PC-9 (cell line): ENCODE results near the gene NOX3.

ENCODE experiments used
- CTCF ChIP-seq: fragments of 200-600 bp; sonication (generic); conservative IDR thresholded peaks from 2 replicates; pipeline ENCODE4 v1.6.1; 2017; ENCODE audit warnings: mixed run types, antibody characterized with exemption, mild to moderate bottlenecking, moderate library complexity
- EZH2 ChIP-seq: fragments of 200-600 bp; sonication (generic); IDR thresholded peaks from 2 replicates; pipeline ENCODE4 v1.8.0; 2017; ENCODE audit warnings: antibody characterized with exemption, low read depth

- no peak for TF ChIP-seq CTCF
- no peak for TF ChIP-seq EZH2
These were observed 18.1 kb upstream of the NOX3 start for GRCh38 chr6:155473741-155474140.
